ENCODE results near the gene AQP12A. TPM values are rescaled to one million over a fixed set of nuclear protein-coding genes. Genes with fewer than 3 reads are reported as not detected.

AQP12A gene
- total RNA-seq, 4 donors from 2014 or later = not detected

- WGBS = 87% methylated on average over 17 of the region's 24 CpGs
- no peaks in the 10 kb centered on the region for H3K4me1 ChIP-seq
- no peak for DNase-seq (ENCODE audit: extremely low spot score)
- no peaks in the 10 kb centered on the region for H3K9me3 ChIP-seq
- H3K27me3 ChIP-seq = peaks cover 0 to 59% (median 1%) of the 10 kb centered on the region in 4 donors
- H3K36me3 ChIP-seq = no peaks in the 10 kb centered on the region
- H3K4me3 ChIP-seq = no peak overlapping the region
- no peak overlapping the region for H3K27ac ChIP-seq (replicated peaks in 1 of 4)
- intact Hi-C loops (cut with DNase I) = no loop called here
- TF ChIP-seq CTCF (IDR thresholded peaks at IDR 0.05) = no peak
- no peak for TF ChIP-seq POLR2AphosphoS5 (IDR thresholded peaks at IDR 0.05)
- no peak for TF ChIP-seq POLR2A (IDR thresholded peaks at IDR 0.05; ENCODE audit: low read depth)
- no peak for TF ChIP-seq EP300 (IDR thresholded peaks at IDR 0.05)
These were observed 42.3 kb downstream of the AQP12A start for GRCh38 chr2:240733803-240734495.

GRCh38 chr2:240734756-240735155 is 43.1 kb downstream of the AQP12A start:
- H3K36me3 ChIP-seq = no peaks in the 10 kb centered on the region
- H3K27me3 ChIP-seq = peaks cover 0 to 51% (median 1%) of the 10 kb centered on the region in 4 donors
- TF ChIP-seq EP300 (IDR thresholded peaks at IDR 0.05) = no peak
- TF ChIP-seq POLR2AphosphoS5 (IDR thresholded peaks at IDR 0.05) = no peak
- TF ChIP-seq POLR2A (IDR thresholded peaks at IDR 0.05; ENCODE audit: low read depth) = no peak
- TF ChIP-seq CTCF (IDR thresholded peaks at IDR 0.05) = no peak
- DNase-seq (ENCODE audit: extremely low spot score) = no peak
- no peaks in the 10 kb centered on the region for H3K4me1 ChIP-seq
- intact Hi-C loops (cut with DNase I) = no loop called here
- H3K27ac ChIP-seq (replicated peaks in 1 of 4) = no peak overlapping the region
- WGBS = 95% methylated on average over 14 of the region's 17 CpGs
- H3K9me3 ChIP-seq = no peaks in the 10 kb centered on the region
- no peak overlapping the region for H3K4me3 ChIP-seq

GRCh38 chr2:240735476-240735875 is 43.8 kb downstream of the AQP12A start:
- no peaks in the 10 kb centered on the region for H3K36me3 ChIP-seq
- TF ChIP-seq POLR2AphosphoS5 (IDR thresholded peaks at IDR 0.05) (no peak), CTCF (IDR thresholded peaks at IDR 0.05) (no peak), POLR2A (IDR thresholded peaks at IDR 0.05; ENCODE audit: low read depth) (no peak), EP300 (IDR thresholded peaks at IDR 0.05) (no peak)
- intact Hi-C loops (cut with DNase I) = no loop called here
- DNase-seq (ENCODE audit: extremely low spot score) = no peak
- 87% methylated on average over 10 of the region's 10 CpGs for WGBS
- no peaks in the 10 kb centered on the region for H3K9me3 ChIP-seq
- no peak overlapping the region for H3K4me3 ChIP-seq
- no peak overlapping the region for H3K27ac ChIP-seq (replicated peaks in 1 of 4)
- peaks cover 0 to 43% (median 1%) of the 10 kb centered on the region in 4 donors for H3K27me3 ChIP-seq
- no peaks in the 10 kb centered on the region for H3K4me1 ChIP-seq

- H3K27me3 ChIP-seq = peaks cover 0 to 32% (median 1%) of the 10 kb centered on the region in 4 donors
- DNase-seq (ENCODE audit: extremely low spot score) = no peak
- no peak overlapping the region for H3K4me3 ChIP-seq
- intact Hi-C loops (cut with DNase I) = no loop called here
- no peaks in the 10 kb centered on the region for H3K4me1 ChIP-seq
- H3K9me3 ChIP-seq = no peaks in the 10 kb centered on the region
- no peak overlapping the region for H3K27ac ChIP-seq (replicated peaks in 1 of 4)
- 89% methylated on average over 21 of the region's 35 CpGs for WGBS
- TF ChIP-seq CTCF (IDR thresholded peaks at IDR 0.05) = no peak
- TF ChIP-seq POLR2AphosphoS5 (IDR thresholded peaks at IDR 0.05) = no peak
- no peak for TF ChIP-seq POLR2A (IDR thresholded peaks at IDR 0.05; ENCODE audit: low read depth)
- no peak for TF ChIP-seq EP300 (IDR thresholded peaks at IDR 0.05)
- no peaks in the 10 kb centered on the region for H3K36me3 ChIP-seq
These were observed 44.9 kb downstream of the AQP12A start for GRCh38 chr2:240736281-240737250.

Data from esophagus muscularis mucosa (tissue), 4 donors.